HG02678 (cell line): ENCODE measurements around the gene UGT2B17.

Source experiments
- ATAC-seq: cut with Tn5 transposase; IDR thresholded peaks from one replicate; pipeline ENCODE4 v1.9.1; 2021; ENCODE audit warnings: mild to moderate bottlenecking, moderate library complexity; ENCODE audit not compliant: unreplicated experiment

UGT2B17 gene

GRCh38 chr4:68576272-68577125 lies at the start of gene UGT2B17:
Gene UGT2B17 (minus strand): TSS chr4:68576322. CDS start chr4:68568484, 7,838 bp downstream.
- ATAC-seq, result peak; percentile 80

GRCh38 chr4:68622731-68623130 lies 46.6 kb upstream of the UGT2B17 start:
- ATAC-seq, result peak; percentile 65

- peak; percentile 82 for ATAC-seq
Measured at GRCh38 chr4:68617003-68617698, 41.0 kb upstream of the UGT2B17 start.

- ATAC-seq, result no peak
Measured at GRCh38 chr4:68615699-68616422, 39.7 kb upstream of the UGT2B17 start.

- ATAC-seq, result no peak
Measured at GRCh38 chr4:68613752-68614151, 37.6 kb upstream of the UGT2B17 start.

- no peak for ATAC-seq
Measured at GRCh38 chr4:68606240-68606639, 30.1 kb upstream of the UGT2B17 start.

- no peak for ATAC-seq
Measured at GRCh38 chr4:68599150-68599549, 23.0 kb upstream of the UGT2B17 start.

- no peak for ATAC-seq
Measured at GRCh38 chr4:68597482-68597881, 21.4 kb upstream of the UGT2B17 start.

GRCh38 chr4:68594678-68595077 lies 18.6 kb upstream of the UGT2B17 start:
- no peak for ATAC-seq

GRCh38 chr4:68593112-68593511 lies 17.0 kb upstream of the UGT2B17 start:
- ATAC-seq, result no peak

- peak; percentile 73 for ATAC-seq
Measured at GRCh38 chr4:68592673-68593072, 16.6 kb upstream of the UGT2B17 start.

- ATAC-seq, result no peak
Measured at GRCh38 chr4:68591204-68591603, 15.1 kb upstream of the UGT2B17 start.

- no peak for ATAC-seq
Measured at GRCh38 chr4:68589790-68590189, 13.7 kb upstream of the UGT2B17 start.

GRCh38 chr4:68582339-68582717 lies 6.2 kb upstream of the UGT2B17 start:
- no peak for ATAC-seq

GRCh38 chr4:68581383-68582338 lies 5.5 kb upstream of the UGT2B17 start:
- no peak for ATAC-seq

- ATAC-seq, result no peak
Measured at GRCh38 chr4:68577590-68577989, 1.5 kb upstream of the UGT2B17 start.

GRCh38 chr4:68575636-68576035 lies 486 bp downstream of the UGT2B17 start:
- ATAC-seq, result peak; percentile 14

GRCh38 chr4:68575081-68575480 lies 1.0 kb downstream of the UGT2B17 start:
- no peak for ATAC-seq

GRCh38 chr4:68572653-68573170 lies 3.4 kb downstream of the UGT2B17 start:
- no peak for ATAC-seq

- ATAC-seq, result peak; percentile 52
Measured at GRCh38 chr4:68570122-68570507, 6.0 kb downstream of the UGT2B17 start.
